HG02870 (cell line): ENCODE data around the gene IL11.
"Not testable (repeated sequence)": the region's sequence is repeated elsewhere in the genome, so short reads cannot be mapped to it uniquely, and the experiment has no call there.

Source experiments
- ATAC-seq: cut with Tn5 transposase; IDR thresholded peaks from one replicate; pipeline ENCODE4 v1.9.1; 2021; ENCODE audit warnings: mild to moderate bottlenecking, moderate library complexity; ENCODE audit not compliant: unreplicated experiment

IL11 gene

GRCh38 chr19:55336101-55336500, 34.2 kb downstream of the IL11 start:
- no peak for ATAC-seq

- no peak for ATAC-seq
These were observed 36.4 kb downstream of the IL11 start for GRCh38 chr19:55333870-55334269.

- ATAC-seq, result not testable (repeated sequence)
These were observed 40.5 kb downstream of the IL11 start for GRCh38 chr19:55329791-55330190.

- not testable (repeated sequence) for ATAC-seq
These were observed 41.4 kb downstream of the IL11 start for GRCh38 chr19:55328774-55329318.

- ATAC-seq, result no peak
These were observed 45.1 kb downstream of the IL11 start, which contains the start of gene TMEM150B for GRCh38 chr19:55325172-55325571. Gene TMEM150B, minus strand, starts transcription at chr19:55325341. Its CDS starts 4,305 bp downstream, at chr19:55321036.

GRCh38 chr19:55324662-55325061, 45.6 kb downstream of the IL11 start:
- ATAC-seq, result no peak

GRCh38 chr19:55322204-55322885, 47.9 kb downstream of the IL11 start:
- ATAC-seq, result no peak

GRCh38 chr19:55321466-55322137, 48.7 kb downstream of the IL11 start:
- no peak for ATAC-seq

- no peak for ATAC-seq
These were observed 49.3 kb downstream of the IL11 start for GRCh38 chr19:55320844-55321419.

GRCh38 chr19:55319785-55320184, 50.5 kb downstream of the IL11 start:
- ATAC-seq, result no peak

- ATAC-seq, result no peak
These were observed 53.6 kb downstream of the IL11 start for GRCh38 chr19:55316646-55317045.

GRCh38 chr19:55315956-55316525, 54.2 kb downstream of the IL11 start:
- no peak for ATAC-seq

- no peak for ATAC-seq
These were observed 55.9 kb downstream of the IL11 start for GRCh38 chr19:55314396-55314795.
